8988T (cell line): ENCODE data around the gene ZDHHC4.
A peak's percentile ranks its signal among the peaks of the same experiment; 100 is the strongest.

Source experiments
- DNase-seq: peaks from one replicate; pipeline ENCODE4 v3.0.0; 2011

The ZDHHC4 gene

GRCh38 chr7:6577369-6578113 lies at the start of gene ZDHHC4:
Gene ZDHHC4 (plus strand): TSS chr7:6577454. CDS start chr7:6580562, 3,108 bp downstream.
- DNase-seq = peak; percentile 92

GRCh38 chr7:6528401-6529130 lies 48.7 kb upstream of the ZDHHC4 start:
- no peak for DNase-seq

- no peak for DNase-seq
Observed at GRCh38 chr7:6529643-6530042, 47.6 kb upstream of the ZDHHC4 start.

GRCh38 chr7:6530626-6531491 lies 46.4 kb upstream of the ZDHHC4 start:
- no peak for DNase-seq

GRCh38 chr7:6531492-6532279 lies 45.6 kb upstream of the ZDHHC4 start:
- no peak for DNase-seq

GRCh38 chr7:6532516-6532915 lies 44.7 kb upstream of the ZDHHC4 start:
- no peak for DNase-seq

- DNase-seq = no peak
Observed at GRCh38 chr7:6533893-6534495, 43.3 kb upstream of the ZDHHC4 start.

- no peak for DNase-seq
Observed at GRCh38 chr7:6536262-6537260, 40.7 kb upstream of the ZDHHC4 start.

- DNase-seq = no peak
Observed at GRCh38 chr7:6542368-6542767, 34.9 kb upstream of the ZDHHC4 start.

- DNase-seq = no peak
Observed at GRCh38 chr7:6545398-6546126, 31.7 kb upstream of the ZDHHC4 start.

- DNase-seq = no peak
Observed at GRCh38 chr7:6546498-6547251, 30.6 kb upstream of the ZDHHC4 start.

GRCh38 chr7:6547400-6547799 lies 29.9 kb upstream of the ZDHHC4 start:
- no peak for DNase-seq

GRCh38 chr7:6551016-6551511 lies 26.2 kb upstream of the ZDHHC4 start, which contains the start of gene GRID2IP:
Gene GRID2IP (minus strand): TSS chr7:6551461. CDS start chr7:6551436, 25 bp downstream.
- no peak for DNase-seq

GRCh38 chr7:6553448-6554044 lies 23.7 kb upstream of the ZDHHC4 start:
- DNase-seq = no peak

- no peak for DNase-seq
Observed at GRCh38 chr7:6554848-6555247, 22.4 kb upstream of the ZDHHC4 start.

- no peak for DNase-seq
Observed at GRCh38 chr7:6556196-6556595, 21.1 kb upstream of the ZDHHC4 start.

- peak; percentile 84 for DNase-seq
Observed at GRCh38 chr7:6558837-6559236, 18.4 kb upstream of the ZDHHC4 start.

GRCh38 chr7:6559896-6560295 lies 17.4 kb upstream of the ZDHHC4 start:
- no peak for DNase-seq

- DNase-seq = no peak
Observed at GRCh38 chr7:6562106-6562505, 15.1 kb upstream of the ZDHHC4 start.
